Stimulated activated CD8-positive, alpha-beta memory T cell treated with anti-CD3 and anti-CD28 coated beads, Interleukin-7, amount 100 ng/mL, for 48 hours (primary cell): ENCODE data around the gene SCGB1C1.
"Not testable (repeated sequence)": the region's sequence is repeated elsewhere in the genome, so short reads cannot be mapped to it uniquely, and the experiment has no call there.

Experiments used
- DNase-seq, 2 donors: peaks; one replicate each; pipeline ENCODE4 v3.0.0-alpha.2; 2020; ENCODE audit warnings: low read depth in 1 of 2; ENCODE audit errors: extremely low read depth in 1 of 2

The SCGB1C1 gene

GRCh38 chr11:192674-193128, at the start of gene SCGB1C1:
SCGB1C1 (plus strand) TSS chr11:193078; CDS start chr11:193100, 22 bp downstream.
- DNase-seq: not testable (repeated sequence)

DNA sequence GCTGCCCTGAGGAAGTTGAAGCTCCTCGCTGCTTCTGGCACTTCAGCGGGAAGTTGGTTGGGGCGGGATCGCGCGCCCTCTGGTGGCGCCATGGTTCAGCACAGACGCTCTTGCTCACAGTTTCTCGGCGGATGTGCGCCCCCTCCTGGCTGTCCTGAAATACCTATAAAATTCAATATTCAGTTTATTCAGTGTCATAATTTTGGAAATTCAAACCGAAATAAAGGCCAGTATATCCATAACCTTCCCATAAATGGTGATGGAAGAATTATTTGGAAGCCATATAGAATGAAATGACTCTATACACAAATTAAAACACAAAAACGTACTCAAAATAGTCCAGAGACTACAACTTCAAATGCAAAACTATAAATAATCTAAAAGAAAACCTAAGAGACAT, 12.6 kb upstream of the SCGB1C1 start:
- not testable (repeated sequence) for DNase-seq

DNA sequence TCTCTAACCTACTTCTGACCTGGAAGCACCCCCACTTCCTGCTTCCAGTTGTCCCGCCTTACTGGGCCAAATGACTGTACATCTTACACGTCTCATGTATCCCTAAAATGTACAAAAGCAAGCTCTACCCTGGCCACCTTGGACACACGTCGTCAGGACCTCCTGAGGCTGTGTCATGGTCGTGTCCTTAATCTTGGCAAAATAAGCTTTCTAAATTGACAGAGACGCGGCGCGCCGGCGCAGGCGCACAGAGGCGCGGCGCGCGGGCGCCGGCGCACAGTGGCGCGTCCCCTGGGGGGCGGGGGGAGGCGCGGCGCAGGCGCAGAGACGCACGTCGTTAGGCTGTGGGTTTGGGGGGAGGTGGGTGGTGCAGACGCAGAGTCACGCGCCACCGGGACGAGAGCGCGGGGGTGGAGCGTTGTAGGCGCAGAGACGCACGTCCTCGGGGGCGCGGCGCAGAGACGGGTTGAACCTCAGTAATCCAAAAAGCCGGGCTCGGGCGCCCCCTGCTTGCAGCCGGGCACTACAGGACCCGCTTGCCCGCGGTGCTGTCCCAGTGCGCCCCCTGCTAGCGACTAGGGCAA, 3.6 kb upstream of the SCGB1C1 start:
- DNase-seq: not testable (repeated sequence)

- DNase-seq: peak in 1 of 2 donors; percentile 57
Measured at GRCh38 chr11:189843-190311, 3.0 kb upstream of the SCGB1C1 start.

DNA sequence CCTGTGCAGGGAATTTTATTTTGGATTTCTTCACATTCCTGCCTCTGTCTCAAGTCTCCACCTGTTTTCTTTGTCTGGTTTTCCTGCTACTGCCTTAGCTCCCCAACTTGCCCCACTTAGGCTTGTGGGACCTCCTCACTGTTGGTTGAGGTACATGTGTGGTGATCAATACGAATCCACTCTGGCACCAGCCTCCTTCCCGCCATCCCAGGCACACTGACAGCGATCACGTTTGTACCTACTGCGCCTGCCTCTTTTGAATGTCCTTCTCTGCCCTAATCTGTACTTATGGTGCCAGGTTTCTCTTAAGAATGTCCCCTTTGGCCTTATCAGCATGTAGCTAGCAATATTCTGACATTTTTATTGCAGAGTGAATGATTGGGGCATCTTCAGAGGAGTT, 2.3 kb upstream of the SCGB1C1 start:
- DNase-seq: not testable (repeated sequence)

DNA sequence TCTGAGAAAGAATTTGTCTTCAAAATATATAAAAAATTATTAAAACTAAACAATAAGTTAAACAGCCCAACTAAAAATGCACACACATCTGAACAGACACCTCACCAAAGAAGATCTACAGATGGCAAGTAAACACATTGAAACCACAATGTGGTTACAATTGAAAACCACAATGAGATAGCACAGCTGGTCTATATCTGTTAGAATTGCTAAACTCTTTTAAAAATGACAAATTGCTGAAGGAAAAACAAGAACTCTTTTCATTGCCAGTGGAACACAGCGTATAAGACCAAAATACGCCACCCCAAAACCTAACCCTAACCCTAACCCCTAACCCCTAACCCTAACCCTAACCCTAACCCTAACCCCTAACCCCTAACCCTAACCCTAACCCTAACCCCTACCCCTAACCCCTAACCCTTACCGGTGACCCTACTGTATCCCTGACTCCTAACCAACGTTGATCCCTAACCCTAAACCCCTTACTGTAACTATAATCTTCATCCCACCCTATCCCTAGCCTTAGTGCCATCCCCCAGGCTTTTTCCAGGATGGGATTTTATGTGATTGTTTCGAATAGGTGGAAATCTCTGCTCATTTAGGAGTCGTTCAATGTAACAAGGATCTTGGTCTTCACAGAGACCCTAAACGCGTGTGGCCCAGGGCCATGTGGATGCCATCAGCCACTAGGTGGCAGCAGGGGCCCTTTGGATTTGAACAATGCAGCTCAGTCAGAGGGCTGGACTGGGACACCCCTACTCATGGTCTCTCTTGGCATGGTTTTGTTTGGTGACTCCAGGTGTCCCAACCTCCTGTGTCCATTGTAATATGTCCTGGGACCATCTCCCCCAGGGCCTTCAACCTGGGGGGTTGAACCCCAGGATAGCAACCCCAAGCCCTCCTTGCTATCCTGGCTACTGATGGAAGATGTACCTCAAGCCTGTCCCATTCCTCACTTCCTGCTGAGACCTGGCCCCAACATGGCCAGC, 1.1 kb upstream of the SCGB1C1 start:
- not testable (repeated sequence) for DNase-seq

DNA sequence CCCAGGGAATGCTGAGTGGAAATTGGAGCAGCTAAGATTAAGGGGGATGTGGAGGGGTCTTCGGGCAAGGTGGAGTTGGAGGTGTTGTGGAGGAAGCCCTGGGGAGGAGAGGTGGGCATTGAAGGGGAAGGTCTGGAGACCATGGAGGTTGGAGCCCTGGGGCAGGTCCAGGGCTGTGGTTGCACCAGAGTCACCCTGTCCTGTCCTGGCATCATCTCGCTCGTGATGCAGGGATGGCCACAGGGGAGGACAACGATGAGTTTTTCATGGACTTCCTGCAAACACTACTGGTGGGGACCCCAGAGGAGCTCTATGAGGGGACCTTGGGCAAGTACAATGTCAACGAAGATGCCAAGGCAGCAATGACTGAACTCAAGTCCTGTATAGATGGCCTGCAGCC, 603 bp downstream of the SCGB1C1 start:
- DNase-seq: not testable (repeated sequence)

DNA sequence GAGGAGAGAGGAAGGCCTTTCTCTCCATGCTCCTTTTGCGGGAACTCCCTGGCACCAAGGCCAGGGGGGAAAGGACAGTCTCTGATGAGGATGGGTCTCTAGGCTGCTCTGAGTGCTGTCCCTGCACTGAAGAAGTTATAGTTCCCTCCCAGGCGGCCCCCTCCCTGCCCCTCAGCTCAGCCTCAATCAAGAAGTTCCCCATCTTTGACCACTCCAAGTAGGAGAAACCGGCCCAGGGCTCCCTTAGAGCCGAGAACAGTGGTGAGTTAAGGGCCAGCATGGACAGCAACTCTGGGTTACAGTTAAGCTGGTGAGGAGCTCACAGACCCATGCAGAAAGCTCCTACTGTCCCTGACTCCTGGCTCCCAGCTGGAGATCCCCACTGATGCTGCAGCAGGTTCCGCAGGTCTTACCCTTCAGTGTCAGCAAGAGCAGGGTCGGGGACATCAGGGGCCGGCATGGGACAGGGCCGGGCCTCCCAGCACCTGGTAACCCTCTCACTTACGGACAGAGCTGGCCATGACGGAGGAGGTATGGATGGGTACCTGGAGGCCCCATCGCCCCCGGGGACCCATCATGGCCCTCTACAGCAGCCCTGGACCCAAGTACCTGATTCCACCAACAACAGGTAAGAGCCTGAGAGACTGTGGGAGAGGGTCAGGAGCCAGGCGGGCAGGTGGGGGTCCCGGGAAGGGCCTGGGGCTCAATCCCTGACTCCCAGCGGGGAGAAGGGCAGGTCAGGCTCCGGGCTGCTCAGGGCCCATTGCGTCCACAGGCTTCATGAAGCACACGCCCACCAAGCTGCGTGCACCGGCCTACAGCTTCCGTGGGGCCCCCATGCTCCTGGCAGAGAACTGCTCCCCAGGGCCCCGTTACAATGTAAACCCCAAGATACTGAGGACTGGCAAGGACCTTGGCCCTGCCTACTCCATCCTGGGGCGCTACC, 4.2 kb downstream of the SCGB1C1 start:
- DNase-seq: no peak

DNA sequence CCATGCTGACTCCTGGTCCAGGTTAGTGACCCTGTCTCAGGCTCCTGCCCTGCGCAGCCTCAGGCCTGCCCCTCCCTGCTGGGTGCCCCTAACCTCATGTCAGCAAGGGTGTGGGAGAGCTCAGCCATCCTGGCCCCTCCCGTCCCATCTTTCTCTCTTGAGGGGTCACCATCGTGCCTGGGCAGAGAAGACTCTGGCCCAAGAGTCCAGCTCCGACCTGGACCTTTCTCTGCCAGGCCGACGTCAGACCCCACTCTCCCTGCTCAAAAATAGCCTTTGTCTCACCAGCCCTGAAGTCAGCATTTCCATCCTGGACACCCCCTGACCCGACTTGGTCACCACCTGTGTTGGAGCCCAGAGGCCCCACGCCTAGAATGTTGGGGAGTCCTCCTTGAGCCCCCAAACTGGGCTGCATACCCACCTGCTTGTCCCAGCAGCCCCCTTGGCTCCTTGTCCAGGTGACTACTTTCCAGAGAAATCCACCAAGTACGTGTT, 4.9 kb downstream of the SCGB1C1 start:
- no peak for DNase-seq

GRCh38 chr11:198236-198806, 5.4 kb downstream of the SCGB1C1 start:
- no peak for DNase-seq

DNA sequence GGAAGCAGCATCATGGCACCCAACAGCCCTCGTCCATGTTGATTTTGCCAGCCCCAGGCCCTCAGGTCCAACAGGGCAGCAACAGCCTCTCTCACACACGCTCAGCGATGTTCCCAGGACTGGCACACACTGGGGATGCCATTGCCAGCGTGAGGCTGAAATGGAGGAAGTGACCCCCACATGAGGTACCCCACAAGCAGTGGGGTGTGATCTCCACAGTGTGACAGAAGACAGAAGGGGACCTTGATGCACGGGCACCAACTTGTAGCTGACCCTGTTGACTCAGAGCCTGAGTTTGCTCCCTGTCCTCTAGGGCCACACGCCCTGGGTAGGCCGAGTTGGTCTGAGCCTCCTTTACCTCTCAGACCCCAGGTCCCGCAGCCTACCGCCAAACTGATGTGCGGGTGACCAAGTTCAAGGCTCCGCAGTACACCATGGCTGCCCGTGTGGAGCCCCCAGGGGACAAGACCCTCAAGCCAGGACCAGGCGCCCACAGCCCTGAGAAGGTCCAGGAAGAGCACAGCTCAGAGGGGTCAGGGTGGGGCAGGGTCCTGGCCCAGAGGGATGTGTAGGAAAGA, 6.2 kb downstream of the SCGB1C1 start:
- no peak for DNase-seq

- no peak for DNase-seq
Measured at GRCh38 chr11:199782-200181, 6.9 kb downstream of the SCGB1C1 start.

DNA sequence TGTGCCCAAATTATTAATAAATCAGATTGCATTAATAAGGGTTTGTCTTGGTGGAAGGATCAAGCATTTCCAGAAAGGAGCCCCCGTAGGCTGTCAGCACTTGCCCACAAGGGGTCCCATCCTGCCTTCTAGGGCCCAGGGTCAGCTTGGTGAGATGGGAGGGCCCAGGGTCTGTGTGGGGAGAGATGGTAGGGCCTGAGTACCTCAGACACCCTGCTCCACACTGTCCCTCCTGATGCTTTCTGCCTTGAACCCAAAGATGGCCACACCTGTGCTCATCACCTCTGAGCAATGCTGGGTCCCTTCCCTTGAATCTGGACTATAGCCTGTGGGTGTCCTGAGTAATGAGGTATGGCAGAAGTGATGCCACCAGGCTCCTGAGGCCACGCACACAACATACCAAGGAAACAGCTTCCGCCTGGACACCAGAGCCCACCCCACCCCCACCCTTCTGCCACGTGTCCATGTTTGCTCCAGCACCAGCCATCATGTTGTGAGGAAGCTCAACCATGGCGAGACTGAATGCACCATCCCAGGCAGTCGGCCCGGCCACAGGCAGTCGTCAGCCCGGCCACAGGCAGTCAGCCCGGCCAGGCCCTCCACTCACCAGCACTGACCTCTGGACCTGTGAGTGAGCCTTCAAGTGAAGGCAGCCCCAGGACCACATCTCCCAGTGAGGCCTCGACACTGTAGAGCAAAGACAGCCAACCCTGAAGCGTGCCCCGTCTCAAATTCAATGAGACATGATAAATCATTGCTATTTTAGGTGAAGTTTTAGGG, 7.5 kb downstream of the SCGB1C1 start:
- DNase-seq: no peak

DNA sequence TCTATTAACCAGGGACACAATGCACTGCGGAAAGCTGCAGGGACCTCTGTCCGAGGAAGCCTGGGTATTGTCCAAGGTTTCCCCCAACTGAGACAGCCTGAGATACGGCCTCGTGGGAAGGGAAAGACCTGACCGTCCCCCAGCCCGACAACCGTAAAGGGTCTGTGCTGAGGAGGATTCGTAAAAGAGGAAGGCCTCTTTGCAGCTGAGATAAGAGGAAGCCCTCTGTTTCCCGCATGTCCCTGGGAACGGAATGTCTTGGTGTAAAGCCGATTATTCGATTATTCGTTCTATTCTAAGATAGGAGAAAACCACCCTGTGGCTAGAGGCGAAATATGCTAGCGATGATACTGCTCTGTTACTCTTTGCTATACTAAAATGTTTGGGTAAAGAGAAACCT, 9.1 kb downstream of the SCGB1C1 start:
- DNase-seq: no peak

- DNase-seq: no peak
Measured at GRCh38 chr11:202490-202889, 9.6 kb downstream of the SCGB1C1 start.

- no peak for DNase-seq
Measured at GRCh38 chr11:203056-203944, 10.4 kb downstream of the SCGB1C1 start.

- DNase-seq: no peak
Measured at GRCh38 chr11:203945-204586, 11.2 kb downstream of the SCGB1C1 start.
